SK-N-DZ (cell line): ENCODE results near the gene TRIM38.
"Not testable (repeated sequence)": the region's sequence is repeated elsewhere in the genome, so short reads cannot be mapped to it uniquely, and the experiment has no call there.

Experiments used
- DNase-seq: peaks from one replicate; pipeline ENCODE4 v3.0.0-alpha.2; 2015; ENCODE audit warnings: low spot score

Gene TRIM38

DNA sequence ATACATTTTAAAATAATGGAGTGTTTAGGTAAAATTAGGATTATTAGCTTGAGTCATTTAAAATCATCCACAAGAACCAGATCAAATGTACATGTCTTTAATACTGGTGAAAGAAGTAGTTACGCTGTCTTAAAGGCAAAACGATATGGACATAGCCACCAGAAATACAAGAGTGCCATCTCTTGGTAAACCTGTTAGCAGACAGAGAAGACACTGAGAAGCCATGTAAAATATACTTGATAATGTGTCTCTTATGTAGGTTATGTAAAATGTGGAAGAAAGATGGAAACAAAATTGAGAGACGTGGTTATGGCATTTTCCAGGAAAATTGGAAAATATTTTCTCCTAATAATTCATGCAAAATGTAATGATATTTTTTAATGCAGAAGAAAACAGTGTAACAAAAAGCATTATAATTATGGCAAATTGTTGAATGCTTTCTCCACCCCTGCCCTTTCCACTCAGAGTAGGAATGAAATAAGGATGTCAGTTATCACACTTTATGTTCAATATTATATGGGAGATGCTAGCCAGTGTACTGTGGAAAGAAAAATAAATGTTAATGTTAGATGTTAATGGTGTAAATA lies 19.9 kb upstream of the TRIM38 start:
- peak; percentile 17 for DNase-seq

DNA sequence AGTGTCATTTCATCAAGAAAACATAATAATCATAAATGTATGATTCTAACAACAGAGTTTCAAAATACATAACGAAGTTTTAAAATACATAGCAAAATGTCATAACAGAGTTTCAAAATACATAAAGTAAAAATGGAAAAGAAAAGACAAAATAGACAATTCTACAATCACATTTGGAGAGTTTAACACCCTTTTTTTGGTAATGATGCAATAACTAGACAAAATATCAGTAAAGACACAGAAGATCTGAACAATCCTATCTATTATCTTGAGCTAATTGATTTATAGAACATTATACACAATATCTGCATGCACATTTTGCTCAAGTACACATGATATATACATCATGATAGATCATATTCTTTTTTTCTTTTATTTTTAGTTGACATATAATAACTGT lies 18.7 kb upstream of the TRIM38 start:
- no peak for DNase-seq

- DNase-seq: no peak
These were observed 17.7 kb upstream of the TRIM38 start for GRCh38 chr6:25944688-25945574.

DNA sequence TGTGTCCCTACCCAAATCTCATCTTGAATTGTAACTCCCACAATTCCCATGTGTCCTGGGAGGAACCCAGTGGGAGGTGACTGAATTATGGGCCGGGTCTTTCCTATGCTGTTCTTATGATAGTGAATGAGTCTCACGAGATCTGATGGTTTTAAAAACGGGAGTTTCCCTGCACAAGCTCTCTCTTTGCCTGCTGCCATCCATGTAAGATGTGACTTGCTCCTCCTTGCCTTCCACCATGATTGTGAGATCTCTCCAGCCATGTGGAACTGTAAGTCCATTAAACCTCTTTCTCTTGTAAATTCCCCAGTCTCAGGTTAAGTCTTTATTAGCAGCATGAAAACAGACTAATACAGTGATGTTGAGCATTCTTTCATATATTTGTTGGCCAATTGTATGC lies 16.9 kb upstream of the TRIM38 start:
- DNase-seq: not testable (repeated sequence)

GRCh38 chr6:25946631-25947030 lies 16.0 kb upstream of the TRIM38 start:
- DNase-seq: no peak

DNA sequence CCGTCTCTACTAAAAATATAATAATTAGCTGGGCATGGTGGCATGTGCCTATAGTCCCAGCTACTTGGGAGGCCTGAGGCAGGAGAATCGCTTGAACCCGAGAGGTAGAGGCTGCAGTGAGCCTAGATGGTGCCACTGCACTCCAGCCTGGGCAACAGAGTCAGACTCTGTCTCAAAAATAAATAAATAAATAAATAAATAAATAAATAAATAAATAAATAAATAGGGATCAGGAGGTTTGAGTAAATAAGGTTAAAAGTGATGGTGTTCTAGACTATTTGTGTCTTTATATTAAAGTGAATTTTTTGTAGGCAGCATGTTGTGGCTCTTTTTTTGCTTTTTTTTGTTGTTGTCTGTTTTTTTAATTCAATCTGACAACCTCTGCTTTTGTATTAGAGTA lies 15.1 kb upstream of the TRIM38 start:
- not testable (repeated sequence) for DNase-seq

GRCh38 chr6:25949695-25950094 lies 12.9 kb upstream of the TRIM38 start:
- DNase-seq: no peak

- no peak for DNase-seq
These were observed 12.3 kb upstream of the TRIM38 start for GRCh38 chr6:25950297-25950696.

DNA sequence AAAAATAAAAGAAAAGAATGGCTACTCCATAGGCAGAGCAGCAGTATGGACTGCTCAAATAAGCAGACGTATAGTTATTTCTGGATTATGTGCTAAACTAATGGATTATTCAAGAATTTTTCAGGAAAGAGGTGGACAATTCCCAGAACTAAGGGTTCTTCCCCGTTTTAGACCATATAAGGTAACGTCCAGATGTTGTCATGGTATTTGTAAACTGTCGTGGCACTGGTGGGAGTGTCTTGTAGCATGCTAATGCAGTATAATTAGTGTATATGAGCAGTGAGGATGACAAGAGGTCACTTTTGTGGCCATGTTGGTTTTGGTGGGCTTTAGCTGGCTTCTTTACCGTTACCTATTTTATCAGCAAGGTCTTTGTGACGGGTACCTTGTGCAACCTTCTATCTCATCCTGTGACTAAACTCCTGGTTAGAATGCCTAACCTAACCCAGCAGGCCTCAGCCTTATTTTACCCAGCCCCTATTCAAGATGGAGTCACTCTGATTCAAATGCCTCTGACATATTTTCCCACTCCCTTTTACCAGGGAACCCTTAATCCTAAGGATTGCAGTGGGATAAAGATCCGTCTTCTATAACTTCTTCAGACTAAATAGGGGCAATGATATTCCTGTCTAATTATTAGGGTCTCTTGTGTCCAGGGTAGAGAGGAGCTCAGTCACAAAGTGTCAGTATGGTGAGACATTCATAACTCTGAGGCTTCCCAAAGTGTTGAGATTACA lies 11.1 kb upstream of the TRIM38 start:
- DNase-seq: no peak

GRCh38 chr6:25952535-25952934 lies 10.1 kb upstream of the TRIM38 start:
- DNase-seq: no peak

GRCh38 chr6:25953733-25954132 lies 8.9 kb upstream of the TRIM38 start:
- DNase-seq: no peak

DNA sequence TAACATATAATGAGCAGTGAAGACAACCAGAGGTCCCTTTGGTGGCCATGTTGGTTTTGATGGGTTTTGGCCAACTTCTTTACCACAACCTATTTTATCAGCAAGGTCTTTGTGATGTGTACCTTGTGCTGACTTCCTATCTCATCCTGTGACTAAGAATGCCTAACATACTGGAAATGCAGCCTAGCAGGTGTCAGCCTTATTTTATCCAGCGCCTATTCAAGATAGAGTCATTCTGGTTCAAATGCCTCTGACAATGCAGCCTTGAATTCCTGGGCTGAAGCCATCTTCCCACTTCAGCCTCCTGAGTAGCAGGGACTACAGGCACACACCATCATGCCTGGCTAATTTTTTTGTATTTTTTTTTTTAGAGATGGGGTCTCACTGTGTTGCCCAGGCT lies 7.8 kb upstream of the TRIM38 start:
- no peak for DNase-seq

GRCh38 chr6:25956226-25956625 lies 6.4 kb upstream of the TRIM38 start:
- DNase-seq: no peak

GRCh38 chr6:25958700-25959162 lies 3.9 kb upstream of the TRIM38 start:
- DNase-seq: no peak

GRCh38 chr6:25959890-25960536 lies 2.6 kb upstream of the TRIM38 start:
- DNase-seq: no peak

GRCh38 chr6:25960734-25961133 lies 1.9 kb upstream of the TRIM38 start:
- DNase-seq: no peak

DNA sequence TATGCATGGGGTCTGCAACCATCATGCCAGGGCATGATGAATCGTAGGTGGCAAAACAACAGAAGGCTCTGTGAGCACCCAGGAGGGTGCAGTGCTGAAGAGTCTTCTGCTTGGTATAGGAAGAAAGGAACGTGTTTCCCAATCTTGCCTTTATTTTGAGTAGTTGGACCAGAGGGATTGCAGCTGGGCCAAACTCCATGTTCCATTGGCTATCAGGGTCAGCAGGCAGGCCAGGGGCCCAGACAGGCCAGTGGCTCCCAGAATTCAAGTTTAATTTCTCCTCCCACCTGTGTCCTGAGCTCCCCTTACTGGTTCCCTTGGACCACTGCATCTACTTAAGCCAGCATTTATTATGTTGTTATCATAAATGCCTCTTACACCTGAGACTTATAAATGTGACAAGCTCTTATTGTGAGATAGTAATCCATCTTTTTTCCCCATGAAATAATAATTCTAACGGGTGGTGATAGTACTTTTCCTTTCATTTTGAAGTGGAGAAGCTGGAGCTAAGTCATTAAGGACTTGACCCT lies 918 bp upstream of the TRIM38 start:
- DNase-seq: no peak

DNA sequence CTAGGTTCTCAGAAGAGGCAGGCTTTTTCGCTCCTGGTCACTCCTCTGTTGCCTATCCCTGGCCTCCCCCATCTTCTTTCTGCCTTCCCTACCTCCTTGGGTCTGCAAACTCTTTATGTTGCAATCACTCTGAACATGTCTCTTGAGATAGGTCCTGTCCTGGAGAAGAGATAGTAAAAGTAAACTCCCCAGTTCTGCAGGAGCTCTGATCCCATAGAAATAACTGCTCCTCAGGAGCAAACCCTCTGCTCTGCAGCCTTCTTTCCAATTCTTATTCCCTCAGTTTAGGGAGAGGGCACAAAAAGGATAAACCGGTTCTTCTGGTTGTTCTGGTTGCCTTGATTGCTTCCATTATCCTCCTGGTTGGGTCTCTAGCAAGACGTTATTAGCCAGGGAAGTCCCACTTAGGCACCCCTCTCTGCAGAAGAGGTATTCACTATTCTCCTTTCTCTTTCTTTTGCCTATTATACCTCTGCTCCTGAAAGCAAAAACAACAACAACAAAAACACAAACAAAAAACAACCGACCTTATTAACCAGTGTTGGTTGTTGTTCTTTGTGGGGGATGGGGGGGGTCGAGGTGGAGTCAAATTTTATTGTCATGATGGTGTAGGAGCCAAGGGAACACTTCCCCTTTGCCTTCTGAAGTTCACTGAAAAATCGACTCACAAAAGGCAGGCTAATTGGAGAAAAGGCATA lies 973 bp downstream of the TRIM38 start:
- no peak for DNase-seq

- DNase-seq: no peak
These were observed 2.5 kb downstream of the TRIM38 start for GRCh38 chr6:25965058-25965457.

DNA sequence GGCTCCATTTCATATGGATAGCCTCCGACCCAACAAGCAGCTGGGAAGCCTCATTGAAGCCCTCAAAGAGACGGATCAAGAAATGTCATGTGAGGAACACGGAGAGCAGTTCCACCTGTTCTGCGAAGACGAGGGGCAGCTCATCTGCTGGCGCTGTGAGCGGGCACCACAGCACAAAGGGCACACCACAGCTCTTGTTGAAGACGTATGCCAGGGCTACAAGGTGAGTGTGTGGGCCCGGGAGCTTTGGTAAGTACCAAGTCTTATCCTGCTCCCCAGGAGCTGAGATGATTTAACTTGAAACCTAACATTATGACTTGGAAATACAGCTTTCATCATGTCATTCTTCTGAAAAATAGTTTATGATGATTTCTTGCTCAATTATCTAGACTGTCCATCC lies 4.1 kb downstream of the TRIM38 start:
- no peak for DNase-seq

DNA sequence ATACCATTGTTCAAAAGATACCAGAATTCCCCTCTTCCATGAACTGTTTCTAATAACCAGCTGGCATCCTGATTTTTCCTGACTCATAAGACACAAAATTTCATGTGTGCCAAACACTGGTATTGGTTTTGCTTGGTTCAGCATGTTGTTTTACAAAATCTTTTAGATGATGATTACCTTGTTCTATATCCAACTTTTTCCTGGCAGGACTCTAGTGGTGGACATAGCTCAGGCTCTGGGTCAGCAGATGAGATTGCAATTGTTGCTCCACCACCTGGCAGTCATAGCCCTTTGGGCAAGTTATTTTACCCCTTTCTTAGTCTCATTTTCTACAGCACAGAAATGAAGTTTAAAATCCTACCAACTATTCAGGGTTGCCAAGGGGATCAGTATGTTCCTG lies 6.2 kb downstream of the TRIM38 start:
- no peak for DNase-seq
